Astrocyte of the hippocampus (primary cell): Measurements from ENCODE around the gene SOX13.
"Not testable (repeated sequence)": the region's sequence is repeated elsewhere in the genome, so short reads cannot be mapped to it uniquely, and the experiment has no call there.

Source experiments
- DNase-seq: peaks from one replicate; pipeline ENCODE4 v3.0.0; 2011; ENCODE audit warnings: low read depth, low spot score

Gene SOX13

GRCh38 chr1:204087181-204087892, 14.4 kb downstream of the SOX13 start:
- DNase-seq, result no peak

- no peak for DNase-seq
Observed at GRCh38 chr1:204087893-204088528, 15.1 kb downstream of the SOX13 start.

- no peak for DNase-seq
Observed at GRCh38 chr1:204088596-204088995, 15.7 kb downstream of the SOX13 start.

DNA sequence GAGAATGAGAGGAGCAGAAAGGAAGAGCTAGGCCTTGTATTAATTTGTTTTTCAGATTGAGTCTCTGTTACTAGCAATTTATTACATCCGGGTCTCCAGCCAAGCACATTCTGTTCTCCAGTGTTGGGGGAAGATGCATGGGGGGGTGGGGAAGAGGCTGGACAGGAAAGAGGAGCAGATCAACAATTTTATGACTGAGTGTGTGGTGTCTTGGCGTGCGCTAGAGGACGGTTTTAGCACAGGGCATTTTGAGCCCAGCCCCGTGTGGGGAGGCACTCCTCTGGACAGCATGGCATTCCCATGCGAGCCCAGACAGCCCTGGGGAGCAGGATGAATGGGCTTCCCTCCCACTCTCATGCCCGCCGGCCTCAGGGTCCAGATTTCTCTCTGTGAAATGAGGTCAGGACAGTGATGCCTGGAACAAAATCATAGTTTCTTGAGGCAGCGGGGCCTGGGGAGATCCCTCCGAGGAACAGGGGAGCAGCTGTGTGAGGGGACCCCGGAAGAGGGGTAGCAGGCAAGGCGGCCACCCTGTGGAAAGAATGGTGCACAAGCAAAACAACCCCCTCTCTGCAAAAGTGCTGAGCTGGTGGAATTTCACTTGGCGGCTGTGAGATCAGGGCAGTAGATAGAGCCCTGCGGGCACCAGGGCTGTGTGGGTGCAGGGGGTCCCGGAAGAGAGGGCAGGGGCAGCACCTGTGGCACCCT, 16.3 kb downstream of the SOX13 start:
- no peak for DNase-seq

DNA sequence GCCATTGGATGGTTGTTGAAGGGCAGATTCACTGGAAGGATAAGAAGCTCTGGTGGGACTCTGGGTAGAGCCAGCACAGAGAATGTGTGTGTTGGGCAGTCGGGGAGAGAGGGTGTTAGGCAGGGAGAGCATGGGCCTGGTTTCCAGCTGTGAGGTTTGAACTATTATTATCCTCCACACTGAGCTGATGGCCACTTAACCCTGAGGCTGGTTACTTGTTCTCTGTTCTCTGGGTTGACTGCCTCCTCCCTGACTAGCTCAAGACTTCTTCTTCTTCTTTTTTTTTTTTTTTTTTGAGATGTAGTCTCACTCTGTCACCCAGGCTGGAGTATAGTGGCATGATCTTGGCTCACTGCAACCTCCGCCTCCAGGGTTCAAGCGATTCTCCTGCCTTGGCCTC, 17.2 kb downstream of the SOX13 start:
- DNase-seq, result not testable (repeated sequence)

DNA sequence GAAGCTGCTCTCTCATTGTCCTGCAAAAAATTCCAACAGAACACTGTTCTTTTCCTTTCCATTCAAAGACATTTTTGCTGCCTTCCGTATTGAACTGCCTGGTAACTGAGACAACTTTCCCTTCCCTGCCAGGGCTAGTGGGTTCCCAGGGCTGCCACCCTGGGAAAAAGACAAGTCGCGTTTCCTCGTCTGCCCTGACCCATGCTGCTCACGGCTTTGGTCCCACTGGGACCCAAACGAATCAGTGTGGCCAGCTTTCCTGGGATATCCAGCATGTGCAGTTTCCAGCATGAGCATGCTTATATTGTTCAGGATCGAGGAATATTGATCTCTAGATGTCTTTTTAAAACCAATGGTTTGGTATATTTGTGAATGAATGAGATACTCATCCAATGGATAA, 18.2 kb downstream of the SOX13 start:
- no peak for DNase-seq

- no peak for DNase-seq
Observed at GRCh38 chr1:204091787-204092312, 18.9 kb downstream of the SOX13 start.

DNA sequence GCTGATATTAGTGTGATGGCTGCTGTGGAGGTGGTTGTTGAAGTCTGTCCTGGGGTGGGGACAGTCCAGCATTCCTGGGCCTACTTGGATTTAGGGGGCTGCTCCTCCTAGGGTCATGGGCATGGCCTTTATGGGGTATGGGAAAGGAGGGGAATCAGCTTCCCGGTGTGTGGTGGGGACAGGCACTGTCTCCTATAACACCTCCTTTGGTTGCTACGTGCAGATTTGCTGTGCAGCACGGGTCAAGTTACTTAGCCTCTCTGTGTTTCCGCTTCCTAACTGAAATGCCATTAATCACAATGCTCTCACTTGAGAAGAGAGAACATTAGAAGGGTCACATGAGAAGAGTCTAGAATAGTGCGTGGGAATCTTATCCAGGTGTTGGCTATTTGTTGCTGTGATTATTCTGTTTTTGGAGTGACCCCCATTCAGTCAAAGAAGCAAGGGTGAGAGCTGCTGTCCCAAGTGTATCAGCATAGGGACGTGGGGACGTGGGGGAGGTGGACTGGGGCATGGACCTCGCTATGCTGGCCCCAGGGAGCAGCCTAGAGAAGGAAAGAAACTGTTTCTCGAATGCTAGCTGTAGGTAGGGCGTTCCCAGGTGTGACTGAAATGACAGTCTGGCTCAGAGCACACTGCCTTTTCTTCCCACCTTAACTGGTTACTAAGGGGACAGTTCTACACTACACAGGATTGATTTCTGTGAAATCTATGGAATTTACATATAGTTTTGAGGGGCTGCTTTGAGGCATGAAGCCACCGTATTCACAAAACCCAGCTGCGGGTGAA, 19.9 kb downstream of the SOX13 start:
- DNase-seq, result no peak

DNA sequence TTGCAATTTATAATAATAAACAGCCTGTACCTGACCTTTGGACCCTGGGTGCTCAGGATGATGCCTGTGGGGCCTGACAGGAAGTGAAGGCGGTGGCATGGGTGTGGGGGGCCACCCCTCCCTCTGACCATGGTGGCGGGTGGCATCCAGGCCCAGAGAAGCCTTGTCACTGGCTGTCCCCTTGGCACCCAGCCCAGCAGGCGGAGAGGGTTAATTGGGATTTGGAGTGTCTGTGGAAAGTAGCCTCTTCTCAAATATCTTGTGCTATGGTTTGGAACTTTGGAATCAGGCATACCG, 20.5 kb downstream of the SOX13 start:
- DNase-seq, result no peak

DNA sequence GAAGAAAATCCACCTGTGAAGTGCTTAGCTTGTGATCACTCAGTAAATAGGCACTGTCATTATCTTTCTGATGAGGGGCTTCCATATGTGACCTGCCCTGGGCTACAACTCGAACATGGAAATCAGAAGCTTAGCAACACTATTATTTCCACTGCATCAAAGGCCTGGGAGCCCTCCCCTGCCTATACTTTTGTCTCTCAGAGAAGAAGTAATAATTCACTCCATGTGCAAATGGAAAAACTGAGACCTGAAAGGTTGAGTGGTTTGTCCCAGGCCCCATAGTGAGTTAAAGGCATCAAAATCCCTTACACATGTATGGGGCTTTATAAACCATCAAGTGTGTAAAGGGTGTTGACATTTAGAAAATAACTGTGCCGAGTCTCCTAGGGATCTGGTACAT, 20.9 kb downstream of the SOX13 start:
- DNase-seq, result no peak

DNA sequence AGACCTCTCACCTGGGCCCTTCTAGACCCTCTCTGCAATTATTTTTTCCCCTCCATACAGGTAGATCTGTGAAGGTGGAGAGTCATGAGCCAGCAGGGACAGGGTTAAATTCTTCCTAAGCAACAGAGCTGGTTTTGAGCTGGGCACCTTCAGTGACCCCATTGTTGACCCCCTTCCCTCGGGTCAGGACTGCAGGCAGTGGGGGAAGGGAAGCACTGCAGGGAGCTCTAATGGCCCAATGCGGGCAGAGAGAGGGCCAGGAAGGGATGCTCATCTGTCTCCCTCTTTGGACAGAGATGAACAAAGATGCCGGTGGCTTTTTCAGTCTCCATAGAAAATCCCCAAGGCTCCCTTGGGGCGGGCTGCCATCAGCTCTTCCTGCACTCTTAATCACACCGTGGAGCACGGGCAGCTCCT, 21.4 kb downstream of the SOX13 start:
- no peak for DNase-seq

DNA sequence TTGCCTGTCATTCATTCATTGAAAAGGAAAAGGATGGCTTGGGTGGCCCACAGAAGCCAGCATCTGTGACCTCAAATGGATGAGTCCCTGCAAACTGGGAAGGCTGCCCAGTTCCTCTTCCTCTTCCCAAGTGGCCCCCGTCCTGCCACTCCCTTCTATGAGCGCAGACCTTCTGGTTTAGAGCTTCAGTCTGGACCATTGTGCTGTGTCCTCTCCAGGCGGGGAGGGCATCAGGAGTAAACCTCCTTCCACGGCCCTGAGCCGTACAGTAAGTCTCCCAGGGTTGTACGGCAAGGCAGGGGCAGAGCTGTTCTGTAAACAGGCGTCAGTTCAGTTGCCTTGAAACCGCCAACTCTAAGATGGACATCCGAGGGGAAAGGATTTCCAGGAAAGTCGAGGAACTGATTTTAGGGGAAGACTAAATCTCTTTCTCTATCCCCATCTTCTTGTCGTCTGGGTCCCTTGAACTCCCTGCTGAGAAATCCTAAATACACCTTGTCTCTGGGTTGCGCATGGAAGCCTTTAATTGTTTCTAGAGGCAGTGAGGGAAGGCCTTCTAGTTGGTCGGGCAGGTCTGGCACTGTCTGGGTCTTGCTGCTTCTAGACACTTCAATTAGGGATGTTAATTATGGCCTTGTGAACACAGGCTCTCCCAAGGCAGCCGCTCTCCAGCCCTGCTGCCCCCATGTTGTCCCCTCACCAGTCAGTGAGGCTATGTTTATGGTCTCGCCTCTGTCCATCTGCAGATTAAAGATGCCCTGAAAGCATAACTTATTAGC, 22.1 kb downstream of the SOX13 start:
- DNase-seq, result no peak

DNA sequence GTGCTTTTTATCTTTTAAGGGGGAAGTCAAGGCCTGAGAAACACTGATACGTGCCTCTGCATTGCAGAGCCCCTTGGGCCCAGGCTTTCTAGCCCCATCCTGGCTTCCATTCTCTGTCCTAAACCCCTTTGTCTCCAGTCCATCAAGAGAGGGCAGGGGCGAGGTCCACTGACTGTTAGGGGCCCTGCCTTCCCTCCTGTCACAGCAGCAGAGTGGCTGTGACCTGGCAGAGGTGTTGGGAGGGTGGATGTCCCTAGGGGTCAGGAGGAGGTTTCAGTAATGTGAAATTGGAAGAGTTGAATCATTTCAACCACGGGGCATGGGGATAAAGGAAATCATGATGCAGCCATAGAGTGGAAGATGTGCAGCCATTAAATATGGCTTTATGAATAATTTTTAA, 24.0 kb downstream of the SOX13 start:
- DNase-seq, result no peak

GRCh38 chr1:204098683-204099082, 25.8 kb downstream of the SOX13 start:
- DNase-seq, result no peak

GRCh38 chr1:204099754-204100153, 26.8 kb downstream of the SOX13 start:
- DNase-seq, result not testable (repeated sequence)

GRCh38 chr1:204102029-204102611, 29.2 kb downstream of the SOX13 start:
- no peak for DNase-seq

- DNase-seq, result no peak
Observed at GRCh38 chr1:204102739-204103430, 30.0 kb downstream of the SOX13 start.

DNA sequence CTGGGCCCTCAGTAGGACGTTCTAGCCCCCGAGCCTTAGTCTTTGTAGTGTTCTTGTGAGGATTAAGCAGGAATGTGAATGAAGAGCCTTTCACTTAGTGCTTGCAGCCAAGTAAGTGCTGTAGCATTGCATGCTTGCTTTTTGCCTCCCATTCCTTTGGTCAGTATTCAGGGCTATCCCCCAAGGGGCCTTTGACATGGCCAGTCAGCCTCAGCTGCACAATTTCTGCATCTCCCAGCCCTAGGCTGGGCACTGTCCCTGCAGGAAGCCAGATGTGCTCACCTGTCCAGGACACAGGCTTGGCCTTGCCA, 30.5 kb downstream of the SOX13 start:
- no peak for DNase-seq

DNA sequence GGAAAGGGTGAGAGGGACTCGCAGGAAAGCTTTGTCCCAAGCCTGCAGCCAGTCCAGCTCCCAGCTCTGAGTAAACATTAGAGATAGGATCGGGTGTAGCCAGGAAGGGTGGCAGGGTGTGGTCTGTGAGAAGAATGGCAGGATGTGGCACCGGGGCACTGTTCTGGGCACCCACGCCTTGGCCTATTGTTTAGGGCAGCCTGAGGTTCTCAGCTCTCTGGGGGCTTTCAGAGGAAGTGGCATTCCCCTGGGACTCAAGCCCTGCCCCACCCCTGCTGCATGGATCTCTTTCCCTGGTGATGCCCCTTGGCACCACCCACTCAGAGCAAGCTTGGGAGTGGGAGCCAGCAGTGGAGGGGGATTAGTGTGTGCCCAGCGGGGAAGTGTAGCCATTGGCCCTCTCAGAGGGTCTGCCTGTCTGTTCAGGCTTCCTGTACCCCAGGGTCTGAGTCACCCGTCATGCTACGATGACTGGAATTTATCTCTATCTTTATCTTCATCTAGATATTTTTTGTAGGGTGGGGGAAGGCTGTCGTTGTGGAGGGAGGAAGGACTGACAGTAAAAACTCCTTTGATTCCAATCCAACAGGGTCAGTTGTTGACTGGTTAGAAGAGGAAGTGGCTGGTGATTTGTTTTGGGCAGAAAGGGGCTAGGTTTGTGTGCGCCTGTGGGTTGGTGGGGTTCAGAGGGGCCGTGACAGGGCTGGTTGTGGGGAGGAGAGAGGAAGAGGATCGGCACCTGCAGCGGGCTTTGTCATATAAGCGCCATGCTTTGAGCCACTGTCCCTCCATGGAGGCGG, 31.6 kb downstream of the SOX13 start:
- DNase-seq, result no peak

- no peak for DNase-seq
Observed at GRCh38 chr1:204105131-204105515, 32.2 kb downstream of the SOX13 start.
